Subcutaneous abdominal adipose tissue (tissue), 5 donors: Measurements from ENCODE around the gene CELA2A.
"Not testable (repeated sequence)": the region's sequence is repeated elsewhere in the genome, so short reads cannot be mapped to it uniquely, and the experiment has no call there.

Experiments used
- H3K27ac ChIP-seq: one replicate; pipeline ENCODE4 v1.7.0; 2013; ENCODE audit warnings: low read depth, mild to moderate bottlenecking, inconsistent platforms, low read length, moderate library complexity
- H3K27me3 ChIP-seq, 5 donors: one replicate each; pipeline ENCODE4 v1.7.0; 2013; ENCODE audit warnings: low read length in 5 of 5, inconsistent platforms in 1 of 5; ENCODE audit not compliant: control insufficient read depth in 5 of 5, insufficient read depth in 4 of 5
- H3K36me3 ChIP-seq, 5 donors: one replicate each; pipeline ENCODE4 v1.7.0; 2013; ENCODE audit warnings: low read length in 5 of 5; ENCODE audit not compliant: control insufficient read depth in 5 of 5, insufficient read depth in 5 of 5
- H3K4me1 ChIP-seq, 5 donors: one replicate each; pipeline ENCODE4 v1.7.0; 2013; ENCODE audit warnings: low read length in 5 of 5, mild to moderate bottlenecking in 3 of 5, moderate library complexity in 1 of 5; ENCODE audit not compliant: control insufficient read depth in 5 of 5, insufficient read depth in 5 of 5
- H3K4me3 ChIP-seq, 5 donors: one replicate each; pipeline ENCODE4 v1.7.0; 2013; ENCODE audit warnings: low read length in 5 of 5, low read depth in 1 of 5
- H3K9ac ChIP-seq, 5 donors: one replicate each; pipeline ENCODE4 v1.7.0; 2013; ENCODE audit warnings: low read length in 5 of 5, mild to moderate bottlenecking in 4 of 5, moderate library complexity in 3 of 5
- H3K9me3 ChIP-seq, 5 donors: one replicate each; pipeline ENCODE4 v1.7.0; 2013; ENCODE audit warnings: low read length in 5 of 5; ENCODE audit not compliant: control insufficient read depth in 5 of 5
- donor health status: healthy.
- donor health status: healthy.
- donor health status: healthy.
- donor health status: healthy.
- donor health status: healthy.

Gene CELA2A

DNA sequence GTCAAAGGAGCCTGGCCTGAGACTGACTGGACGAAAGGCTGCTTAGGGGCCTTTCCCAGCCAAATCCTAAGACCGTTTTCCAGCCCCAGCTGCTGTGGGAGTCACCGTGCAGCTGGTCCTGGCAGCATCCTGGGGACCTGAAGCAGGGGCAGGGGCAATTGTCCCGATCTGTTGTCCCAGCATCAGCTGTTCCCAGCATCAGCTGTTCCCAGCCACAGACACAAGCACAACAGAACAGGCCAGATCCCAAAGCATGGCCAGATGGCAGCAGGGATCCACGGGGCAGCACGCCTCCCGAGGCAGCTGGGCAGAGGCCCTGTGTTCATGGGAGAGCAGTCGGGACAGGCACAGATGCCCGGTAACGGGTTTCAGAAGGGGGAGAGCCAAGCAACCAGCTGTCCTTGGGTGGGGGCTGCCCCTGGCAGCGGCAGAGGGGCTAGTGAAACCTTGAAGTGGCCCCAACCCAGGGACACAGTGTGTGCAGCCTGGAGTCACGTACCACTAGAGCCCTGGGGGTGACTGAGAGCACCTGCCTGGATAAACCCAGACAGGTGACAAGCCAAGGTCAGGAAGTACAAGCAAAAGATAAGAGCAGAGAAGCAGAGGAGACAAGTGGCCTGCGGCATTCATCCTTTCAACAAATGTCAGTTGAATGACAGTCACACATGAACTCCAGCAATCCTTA lies 32.7 kb downstream of the CELA2A start:
- Histone ChIP-seq H3K27me3 (no peaks in the 10 kb centered on the region), H3K36me3 (peaks cover 0 to 43% (median 23%) of the 10 kb centered on the region in 5 donors), H3K9ac (no peak overlapping the region), H3K9me3 (peaks cover 0 to 4% (median 0%) of the 10 kb centered on the region in 5 donors), H3K27ac (no peak overlapping the region), H3K4me1 (no peaks in the 10 kb centered on the region), H3K4me3 (no peak overlapping the region)

DNA sequence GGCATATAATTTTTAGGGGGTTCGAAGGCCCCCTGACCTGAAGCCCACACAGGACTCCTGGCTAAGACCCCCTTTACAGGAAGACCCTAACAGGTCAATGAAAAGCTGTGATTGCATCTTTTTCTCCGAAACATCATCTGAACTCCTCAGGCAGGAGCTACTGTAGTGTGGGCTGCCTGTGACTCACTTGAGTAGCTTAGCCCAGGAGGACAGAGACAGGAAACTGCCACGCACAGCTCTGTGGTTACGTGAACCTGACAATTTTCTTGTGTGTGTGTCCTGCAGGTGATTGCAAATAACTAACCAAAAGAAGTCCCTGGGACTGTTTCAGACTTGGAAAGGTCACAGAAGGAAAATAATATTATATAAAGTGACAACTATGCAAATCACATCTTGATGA lies 34.5 kb downstream of the CELA2A start:
- not testable (repeated sequence) for H3K4me1 ChIP-seq, H3K9me3 ChIP-seq, H3K4me3 ChIP-seq, H3K9ac ChIP-seq, H3K27ac ChIP-seq, H3K27me3 ChIP-seq
- H3K36me3 ChIP-seq, result peaks cover 0 to 46% (median 30%) of the 10 kb centered on the region in 5 donors

DNA sequence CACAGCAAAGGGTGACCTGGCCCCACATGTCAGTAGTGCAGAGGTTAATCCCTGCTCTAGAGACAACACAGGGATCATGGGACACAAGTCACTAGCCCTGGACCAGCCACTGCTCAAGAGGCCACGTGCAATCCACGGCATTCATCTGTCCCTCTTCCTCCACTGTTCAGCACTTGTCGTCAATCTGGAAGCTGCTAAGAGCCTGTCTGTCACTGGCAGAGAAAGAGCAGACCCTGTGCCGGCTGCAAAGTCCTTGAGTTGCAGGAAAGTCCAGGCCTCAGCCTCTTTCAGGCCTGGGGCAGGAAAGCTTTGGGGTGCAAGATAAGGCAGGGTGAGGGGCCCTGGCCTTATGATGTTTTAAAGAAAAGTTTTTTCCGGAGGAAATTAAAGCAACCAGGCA lies 36.1 kb downstream of the CELA2A start:
- no peak overlapping the region for H3K9ac ChIP-seq
- peaks cover 0 to 41% (median 29%) of the 10 kb centered on the region in 5 donors for H3K36me3 ChIP-seq
- H3K27me3 ChIP-seq, result no peaks in the 10 kb centered on the region
- no peaks in the 10 kb centered on the region for H3K4me1 ChIP-seq
- H3K9me3 ChIP-seq, result peaks cover 0 to 4% (median 0%) of the 10 kb centered on the region in 5 donors
- no peak overlapping the region for H3K4me3 ChIP-seq
- no peak overlapping the region for H3K27ac ChIP-seq

DNA sequence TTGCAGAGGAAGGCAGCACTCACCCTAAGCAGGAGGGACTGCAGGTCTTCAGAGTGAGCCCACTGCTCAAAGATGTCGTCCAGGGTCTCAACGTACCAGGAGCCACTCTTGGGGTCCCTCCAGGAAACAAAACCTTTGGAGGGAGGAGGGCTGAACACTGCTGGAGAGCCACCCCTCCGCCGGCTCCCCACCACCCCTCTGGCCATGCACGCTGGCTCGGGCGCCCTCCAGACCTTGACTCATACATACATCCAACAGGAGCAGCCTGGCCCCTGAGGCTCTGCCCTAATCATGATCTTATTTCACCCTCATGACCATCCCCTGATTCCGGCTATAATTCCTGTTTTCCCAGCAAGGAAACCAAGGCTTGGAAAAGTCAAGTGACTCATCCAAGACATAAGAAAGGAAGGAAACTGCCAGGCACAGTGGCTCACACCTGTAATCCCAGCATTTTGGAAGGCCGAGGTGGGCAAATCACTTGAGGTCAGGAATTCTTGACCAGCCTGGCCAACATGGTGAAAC lies 37.4 kb downstream of the CELA2A start:
- Histone ChIP-seq H3K9ac (no peak overlapping the region), H3K4me1 (no peaks in the 10 kb centered on the region), H3K36me3 (peaks cover 0 to 41% (median 29%) of the 10 kb centered on the region in 5 donors), H3K4me3 (no peak overlapping the region), H3K27ac (no peak overlapping the region), H3K27me3 (no peaks in the 10 kb centered on the region), H3K9me3 (peaks cover 0 to 6% (median 0%) of the 10 kb centered on the region in 5 donors)

DNA sequence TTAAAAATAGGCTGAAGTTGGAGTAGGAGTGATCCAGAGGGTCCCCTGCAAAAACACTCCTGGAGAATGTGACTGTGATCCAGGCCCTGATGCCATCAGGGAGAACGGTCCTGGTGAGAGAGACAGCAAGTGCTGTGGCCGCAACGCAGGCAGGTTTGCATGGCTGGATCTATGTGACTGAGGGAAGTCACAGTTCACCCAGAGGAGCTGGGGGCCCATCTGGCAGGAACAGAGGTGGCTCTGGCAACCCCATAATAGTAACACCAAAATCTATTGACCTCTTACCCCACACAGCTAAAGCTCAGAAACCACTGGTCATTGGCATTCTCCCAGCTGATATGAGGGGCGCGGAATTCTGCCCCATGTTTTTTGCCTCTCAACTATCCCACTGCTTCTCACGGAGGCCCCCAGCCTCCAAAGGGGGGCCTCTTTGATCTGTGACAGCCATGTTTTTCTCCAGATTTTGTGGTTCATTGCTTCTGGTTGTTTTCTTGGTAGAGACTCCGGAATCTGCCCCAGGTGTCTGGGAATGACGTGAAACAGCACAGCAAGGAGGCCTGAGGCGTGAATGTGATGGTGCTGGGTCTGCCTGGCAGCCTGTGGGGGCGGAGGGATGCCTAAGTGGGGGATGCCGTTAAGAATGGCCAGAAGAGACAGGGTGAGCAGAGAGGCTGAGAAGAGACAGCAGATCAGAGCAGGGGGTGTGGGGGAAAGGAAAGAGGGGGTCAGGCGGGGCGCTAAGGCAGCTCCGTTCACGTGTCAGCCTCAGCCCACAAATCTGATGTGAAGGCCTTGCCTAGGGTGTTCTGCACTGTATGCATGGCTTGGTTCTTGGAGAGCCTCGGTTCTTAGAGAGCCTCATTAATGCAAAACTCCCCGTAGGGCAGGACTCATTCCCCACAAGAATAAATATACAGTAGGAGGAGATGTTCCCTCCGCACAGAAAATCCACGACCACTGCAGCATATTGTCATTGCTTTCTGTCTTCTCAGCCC lies 43.9 kb downstream of the CELA2A start:
- Histone ChIP-seq H3K9ac (no peak overlapping the region), H3K4me1 (no peaks in the 10 kb centered on the region), H3K9me3 (peaks cover 0 to 2% (median 0%) of the 10 kb centered on the region in 5 donors), H3K4me3 (no peak overlapping the region), H3K27me3 (no peaks in the 10 kb centered on the region), H3K36me3 (peaks cover 3 to 46% (median 30%) of the 10 kb centered on the region in 5 donors), H3K27ac (no peak overlapping the region)

DNA sequence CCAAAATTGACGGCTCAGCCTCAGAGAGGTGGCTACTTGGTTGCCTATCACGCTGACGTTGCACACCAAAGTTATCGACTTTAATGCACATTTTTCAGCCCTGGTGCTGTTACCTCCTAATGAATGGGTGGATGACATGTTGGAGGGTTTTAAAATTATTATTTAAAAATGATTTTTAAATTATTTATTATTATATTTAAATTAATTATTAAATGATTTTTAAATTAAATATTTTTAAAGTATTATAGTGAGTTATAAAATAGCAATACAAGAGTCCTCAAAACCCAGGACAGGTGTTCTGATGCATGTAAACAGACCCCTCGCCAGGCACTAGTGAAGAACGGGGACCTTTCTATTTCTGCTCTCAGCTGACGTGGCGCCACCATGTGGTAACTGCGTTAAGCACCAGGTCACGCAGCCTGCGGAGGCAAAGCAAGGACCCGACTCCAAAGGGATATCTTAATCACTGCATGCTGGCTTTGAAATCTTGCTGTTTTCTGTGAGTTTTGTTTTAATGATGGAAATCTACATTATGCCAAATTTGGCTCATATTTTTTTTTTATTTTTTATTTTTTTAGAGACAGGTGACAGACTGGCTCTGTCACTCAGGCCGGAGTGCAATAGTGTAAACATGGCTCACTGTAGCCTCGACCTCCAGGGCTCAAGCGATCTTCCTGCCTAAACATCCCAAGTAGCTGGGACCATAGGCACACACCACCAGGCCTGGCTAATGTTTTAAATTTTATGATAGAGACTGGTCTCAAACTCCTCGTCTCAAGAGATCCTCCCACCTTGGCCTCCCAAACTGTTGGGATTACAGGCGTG lies 44.9 kb downstream of the CELA2A start:
- H3K36me3 ChIP-seq, result peaks cover 3 to 54% (median 35%) of the 10 kb centered on the region in 5 donors
- no peak overlapping the region for H3K27ac ChIP-seq
- H3K27me3 ChIP-seq, result no peaks in the 10 kb centered on the region
- no peak overlapping the region for H3K4me3 ChIP-seq
- no peak overlapping the region for H3K9ac ChIP-seq
- H3K9me3 ChIP-seq, result peaks cover 0 to 2% (median 0%) of the 10 kb centered on the region in 5 donors
- no peaks in the 10 kb centered on the region for H3K4me1 ChIP-seq

DNA sequence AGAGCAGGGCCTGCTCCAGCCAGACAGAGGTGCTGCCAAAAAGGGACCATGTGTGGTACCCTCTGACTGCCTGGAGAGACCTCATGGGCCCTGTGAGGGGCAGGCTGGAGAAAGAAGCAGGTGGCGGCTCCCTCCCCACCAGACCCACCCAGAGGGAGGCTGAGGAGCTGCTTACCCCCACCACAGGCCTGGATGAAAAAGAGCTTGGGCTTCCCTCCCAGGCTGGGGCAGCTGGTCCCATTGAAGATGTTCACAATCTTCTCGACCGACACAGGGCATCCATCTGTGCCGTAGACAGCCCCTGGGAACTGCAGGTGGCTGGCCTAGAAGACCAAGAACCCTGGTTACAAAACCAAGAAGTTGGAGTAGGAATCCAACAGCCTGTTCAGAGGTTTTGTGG lies 47.9 kb downstream of the CELA2A start:
- Histone ChIP-seq H3K9ac (no peak overlapping the region), H3K27ac (no peak overlapping the region), H3K9me3 (no peaks in the 10 kb centered on the region), H3K4me3 (no peak overlapping the region), H3K36me3 (peaks cover 2 to 67% (median 39%) of the 10 kb centered on the region in 5 donors), H3K27me3 (no peaks in the 10 kb centered on the region), H3K4me1 (no peaks in the 10 kb centered on the region)

DNA sequence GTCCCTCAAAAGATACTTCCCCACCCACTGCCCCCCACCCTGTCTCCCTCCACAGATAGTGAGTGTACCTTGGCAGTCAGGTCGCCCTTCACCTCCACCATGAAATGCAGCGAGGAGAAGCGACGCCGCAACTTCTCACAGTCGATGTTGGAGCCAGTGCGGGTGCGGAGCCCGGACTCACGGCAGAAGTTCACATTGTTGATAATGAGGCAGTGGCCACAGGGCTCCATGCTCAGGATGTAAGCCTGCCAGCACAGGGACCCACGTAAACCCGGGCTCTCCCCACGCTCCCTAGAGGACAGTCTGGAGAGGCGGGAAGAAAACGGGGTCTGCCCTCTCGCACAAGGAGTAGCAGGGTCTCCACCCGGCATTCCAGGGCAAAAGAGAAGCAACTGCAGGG lies 50.3 kb downstream of the CELA2A start:
- no peaks in the 10 kb centered on the region for H3K9me3 ChIP-seq
- H3K36me3 ChIP-seq, result peaks cover 0 to 60% (median 36%) of the 10 kb centered on the region in 5 donors
- no peak overlapping the region for H3K4me3 ChIP-seq
- H3K9ac ChIP-seq, result no peak overlapping the region
- H3K27me3 ChIP-seq, result no peaks in the 10 kb centered on the region
- no peaks in the 10 kb centered on the region for H3K4me1 ChIP-seq
- no peak overlapping the region for H3K27ac ChIP-seq

DNA sequence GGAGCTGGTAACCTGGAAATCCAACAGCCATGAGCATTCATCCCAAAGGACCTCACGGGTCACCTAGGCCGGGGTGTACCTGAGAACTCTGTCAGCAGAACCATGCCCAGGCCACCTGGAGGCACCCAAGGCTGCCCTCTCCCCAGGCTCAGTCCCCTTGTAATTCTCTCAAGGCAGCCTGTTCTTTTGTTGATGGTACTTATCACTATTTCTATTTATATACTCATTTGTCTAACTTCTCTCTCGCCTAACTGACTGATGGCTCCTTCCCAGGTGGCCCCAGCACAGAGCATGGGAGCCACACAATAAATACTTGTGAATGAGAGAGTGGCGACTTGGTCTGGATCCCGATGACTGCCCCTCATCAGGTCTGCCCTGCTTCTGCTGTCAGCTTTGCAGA lies 50.7 kb downstream of the CELA2A start:
- no peaks in the 10 kb centered on the region for H3K9me3 ChIP-seq
- H3K9ac ChIP-seq, result no peak overlapping the region
- H3K27ac ChIP-seq, result no peak overlapping the region
- no peak overlapping the region for H3K4me3 ChIP-seq
- peaks cover 0 to 60% (median 36%) of the 10 kb centered on the region in 5 donors for H3K36me3 ChIP-seq
- no peaks in the 10 kb centered on the region for H3K4me1 ChIP-seq
- no peaks in the 10 kb centered on the region for H3K27me3 ChIP-seq
